ENCODE measurements around the gene DLGAP1. TPM values are rescaled to one million over a fixed set of nuclear protein-coding genes. Genes with fewer than 3 reads are reported as not detected.

Gene DLGAP1
- polyA plus RNA-seq, 1 donor from 2014 or later, result 4.5 TPM

DNA sequence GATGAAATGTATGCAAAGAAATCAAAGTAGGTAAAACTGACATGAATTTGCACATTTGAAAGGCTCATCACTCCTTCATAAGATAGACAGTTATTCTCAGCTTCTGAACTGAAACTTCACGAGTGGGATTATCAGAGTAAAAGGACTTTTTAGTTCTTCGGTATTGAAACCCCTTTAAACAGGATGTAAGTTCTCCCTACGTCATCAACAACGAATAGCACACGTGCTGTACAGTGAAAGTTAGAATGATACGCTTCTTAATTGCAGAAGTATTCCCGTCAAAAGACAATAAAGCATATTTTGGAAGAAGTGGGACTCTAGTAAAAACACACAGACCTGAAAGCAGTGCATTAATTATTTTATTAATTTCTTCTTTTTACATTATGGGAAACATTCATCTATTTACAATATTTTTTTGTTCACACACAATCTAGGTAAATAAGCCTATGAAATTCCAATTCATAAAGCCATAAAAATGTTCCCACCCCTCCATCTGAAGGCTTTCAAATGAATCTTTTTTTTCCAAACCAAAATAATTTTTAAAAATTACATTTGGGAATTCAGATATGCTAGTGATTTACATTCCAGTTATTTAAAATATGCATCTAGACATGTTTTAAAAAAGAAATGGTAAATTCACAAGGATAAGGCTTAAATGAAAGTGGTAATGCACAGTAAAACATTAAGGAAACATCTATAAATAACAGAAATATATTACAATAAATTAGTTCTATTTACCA lies 959.2 kb downstream of the DLGAP1 start:
- Histone ChIP-seq H3K4me3 (ENCODE audit: low read length) (no peak overlapping the region), H3K27ac (ENCODE audit: low read length) (no peak overlapping the region), H3K79me2 (replicated peaks; ENCODE audit: insufficient read depth, low read length) (no peaks in the 10 kb centered on the region), H3F3A (ENCODE audit: insufficient read depth, low read length, poor library complexity, severe bottlenecking) (no peaks in the 10 kb centered on the region), H2AFZ (ENCODE audit: low read depth, low read length) (no peak overlapping the region), H3K27me3 (ENCODE audit: insufficient read depth, low read depth, low read length) (peaks cover 27% of the 10 kb centered on the region), H3K9me3 (ENCODE audit: low read length) (no peaks in the 10 kb centered on the region), H3K9ac (ENCODE audit: low read length) (no peak overlapping the region), H4K20me1 (ENCODE audit: insufficient read depth) (no peaks in the 10 kb centered on the region), H3K4me2 (ENCODE audit: low read length) (no peak overlapping the region), H3K36me3 (ENCODE audit: insufficient read depth, low read length) (no peaks in the 10 kb centered on the region), H3K9me2 (ENCODE audit: insufficient read depth, low read length) (no peaks in the 10 kb centered on the region)
- TF ChIP-seq POLR2AphosphoS5 (IDR thresholded peaks at IDR 0.05) (no peak), SMC3 (conservative IDR thresholded peaks at IDR 0.05; ENCODE audit: poor library complexity) (no peak), RAD21 (conservative IDR thresholded peaks at IDR 0.05) (no peak), EZH2 (IDR thresholded peaks at IDR 0.05; ENCODE audit: borderline replicate concordance, insufficient read depth, low read length, poor library complexity, severe bottlenecking) (no peak), EP300 (conservative IDR thresholded peaks at IDR 0.05; ENCODE audit: poor library complexity, severe bottlenecking) (no peak), MXI1 (conservative IDR thresholded peaks at IDR 0.05; ENCODE audit: poor library complexity, severe bottlenecking) (no peak), TAF1 (IDR thresholded peaks at IDR 0.05; ENCODE audit: low read depth) (no peak)
- TF ChIP-seq, protein P1, sequence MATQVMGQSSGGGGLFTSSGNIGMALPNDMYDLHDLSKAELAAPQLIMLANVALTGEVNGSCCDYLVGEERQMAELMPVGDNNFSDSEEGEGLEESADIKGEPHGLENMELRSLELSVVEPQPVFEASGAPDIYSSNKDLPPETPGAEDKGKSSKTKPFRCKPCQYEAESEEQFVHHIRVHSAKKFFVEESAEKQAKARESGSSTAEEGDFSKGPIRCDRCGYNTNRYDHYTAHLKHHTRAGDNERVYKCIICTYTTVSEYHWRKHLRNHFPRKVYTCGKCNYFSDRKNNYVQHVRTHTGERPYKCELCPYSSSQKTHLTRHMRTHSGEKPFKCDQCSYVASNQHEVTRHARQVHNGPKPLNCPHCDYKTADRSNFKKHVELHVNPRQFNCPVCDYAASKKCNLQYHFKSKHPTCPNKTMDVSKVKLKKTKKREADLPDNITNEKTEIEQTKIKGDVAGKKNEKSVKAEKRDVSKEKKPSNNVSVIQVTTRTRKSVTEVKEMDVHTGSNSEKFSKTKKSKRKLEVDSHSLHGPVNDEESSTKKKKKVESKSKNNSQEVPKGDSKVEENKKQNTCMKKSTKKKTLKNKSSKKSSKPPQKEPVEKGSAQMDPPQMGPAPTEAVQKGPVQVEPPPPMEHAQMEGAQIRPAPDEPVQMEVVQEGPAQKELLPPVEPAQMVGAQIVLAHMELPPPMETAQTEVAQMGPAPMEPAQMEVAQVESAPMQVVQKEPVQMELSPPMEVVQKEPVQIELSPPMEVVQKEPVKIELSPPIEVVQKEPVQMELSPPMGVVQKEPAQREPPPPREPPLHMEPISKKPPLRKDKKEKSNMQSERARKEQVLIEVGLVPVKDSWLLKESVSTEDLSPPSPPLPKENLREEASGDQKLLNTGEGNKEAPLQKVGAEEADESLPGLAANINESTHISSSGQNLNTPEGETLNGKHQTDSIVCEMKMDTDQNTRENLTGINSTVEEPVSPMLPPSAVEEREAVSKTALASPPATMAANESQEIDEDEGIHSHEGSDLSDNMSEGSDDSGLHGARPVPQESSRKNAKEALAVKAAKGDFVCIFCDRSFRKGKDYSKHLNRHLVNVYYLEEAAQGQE (IDR thresholded peaks at IDR 0.05; ENCODE audit: borderline replicate concordance), result no peak
- TF ChIP-seq, protein P2, sequence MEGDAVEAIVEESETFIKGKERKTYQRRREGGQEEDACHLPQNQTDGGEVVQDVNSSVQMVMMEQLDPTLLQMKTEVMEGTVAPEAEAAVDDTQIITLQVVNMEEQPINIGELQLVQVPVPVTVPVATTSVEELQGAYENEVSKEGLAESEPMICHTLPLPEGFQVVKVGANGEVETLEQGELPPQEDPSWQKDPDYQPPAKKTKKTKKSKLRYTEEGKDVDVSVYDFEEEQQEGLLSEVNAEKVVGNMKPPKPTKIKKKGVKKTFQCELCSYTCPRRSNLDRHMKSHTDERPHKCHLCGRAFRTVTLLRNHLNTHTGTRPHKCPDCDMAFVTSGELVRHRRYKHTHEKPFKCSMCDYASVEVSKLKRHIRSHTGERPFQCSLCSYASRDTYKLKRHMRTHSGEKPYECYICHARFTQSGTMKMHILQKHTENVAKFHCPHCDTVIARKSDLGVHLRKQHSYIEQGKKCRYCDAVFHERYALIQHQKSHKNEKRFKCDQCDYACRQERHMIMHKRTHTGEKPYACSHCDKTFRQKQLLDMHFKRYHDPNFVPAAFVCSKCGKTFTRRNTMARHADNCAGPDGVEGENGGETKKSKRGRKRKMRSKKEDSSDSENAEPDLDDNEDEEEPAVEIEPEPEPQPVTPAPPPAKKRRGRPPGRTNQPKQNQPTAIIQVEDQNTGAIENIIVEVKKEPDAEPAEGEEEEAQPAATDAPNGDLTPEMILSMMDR (IDR thresholded peaks at IDR 0.05; ENCODE audit: poor library complexity, severe bottlenecking), result no peak

DNA sequence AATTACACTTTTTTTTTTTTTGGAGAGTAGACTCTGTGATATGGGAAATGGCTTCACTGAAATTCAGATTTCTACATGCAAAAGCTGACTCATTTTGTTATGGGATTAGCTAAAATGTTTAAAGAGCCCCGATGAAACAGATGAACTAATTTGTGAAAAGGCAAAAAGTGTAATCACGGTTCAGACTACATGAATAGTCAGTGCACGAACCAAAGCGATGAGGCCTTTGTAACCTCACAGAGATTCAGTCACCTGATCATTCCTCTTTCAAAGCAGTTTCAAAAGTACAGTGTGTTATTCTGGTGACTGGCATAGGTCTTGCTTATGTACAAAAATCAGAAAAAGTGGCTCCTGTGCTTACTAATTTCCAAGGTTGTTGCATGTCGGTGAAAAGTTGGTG lies 960.5 kb downstream of the DLGAP1 start:
- Histone ChIP-seq H2AFZ (ENCODE audit: low read depth, low read length) (no peak overlapping the region), H3K4me2 (ENCODE audit: low read length) (no peak overlapping the region), H3K79me2 (replicated peaks; ENCODE audit: insufficient read depth, low read length) (no peaks in the 10 kb centered on the region), H4K20me1 (ENCODE audit: insufficient read depth) (no peaks in the 10 kb centered on the region), H3K4me3 (ENCODE audit: low read length) (no peak overlapping the region), H3K27ac (ENCODE audit: low read length) (no peak overlapping the region), H3K9ac (ENCODE audit: low read length) (no peak overlapping the region), H3K9me3 (ENCODE audit: low read length) (no peaks in the 10 kb centered on the region), H3K27me3 (ENCODE audit: insufficient read depth, low read depth, low read length) (peaks cover 18% of the 10 kb centered on the region), H3K36me3 (ENCODE audit: insufficient read depth, low read length) (no peaks in the 10 kb centered on the region), H3F3A (ENCODE audit: insufficient read depth, low read length, poor library complexity, severe bottlenecking) (no peaks in the 10 kb centered on the region), H3K9me2 (ENCODE audit: insufficient read depth, low read length) (no peaks in the 10 kb centered on the region)
- no peak for TF ChIP-seq EP300 (conservative IDR thresholded peaks at IDR 0.05; ENCODE audit: poor library complexity, severe bottlenecking)
- no peak for TF ChIP-seq TAF1 (IDR thresholded peaks at IDR 0.05; ENCODE audit: low read depth)
- no peak for TF ChIP-seq SMC3 (conservative IDR thresholded peaks at IDR 0.05; ENCODE audit: poor library complexity)
- TF ChIP-seq, protein P1 (IDR thresholded peaks at IDR 0.05; ENCODE audit: borderline replicate concordance), result no peak
- no peak for TF ChIP-seq POLR2AphosphoS5 (IDR thresholded peaks at IDR 0.05)

All from neural cell (in vitro differentiated cells).